Pancreas (tissue), 10 donors: Measurements from ENCODE around the gene CUL1. TPM values are rescaled to one million over a fixed set of nuclear protein-coding genes. Genes with fewer than 3 reads are reported as not detected.

Experiments used
- ATAC-seq, 4 donors: fragments of 200-7000 bp; cut with Tn5 transposase; one replicate each; pipeline versions ENCODE4 v1.8.0 to v1.9.1; 2020; ENCODE audit warnings: mild to moderate bottlenecking in 4 of 4, moderate library complexity in 4 of 4
- DNase-seq, 6 donors: peaks; one replicate each; pipeline ENCODE4 v3.0.0-alpha.2; 2020
- FAIRE-seq: peaks from 2 replicates; lab custom pipeline; 2012; peaks lifted over from hg19 to GRCh38; lab: Jason Lieb, UNC
- H3K27ac ChIP-seq, 4 donors: fragments of 200-600 bp; sonication (generic); 1 replicate in 3 of 4; 2 replicates in 1 of 4; pipeline versions ENCODE4 v1.5.0 to v1.8.0; 2020
- H3K27me3 ChIP-seq, 4 donors: fragments of 200-600 bp; one replicate each; pipeline ENCODE4 v1.8.0; 2021
- H3K36me3 ChIP-seq, 3 donors: fragments of 200-600 bp; sonication (generic) in 1 of 3; one replicate each; pipeline versions ENCODE4 v1.5.0 to v1.8.0; 2020 to 2021
- H3K4me1 ChIP-seq, 3 donors: fragments of 200-600 bp; one replicate each; pipeline ENCODE4 v1.8.0; 2021
- H3K4me3 ChIP-seq, 4 donors: fragments of 200-600 bp; sonication (generic) in 2 of 4; one replicate each; pipeline versions ENCODE4 v1.5.0 to v1.8.0; 2020 to 2021
- H3K9me3 ChIP-seq, 4 donors: fragments of 200-600 bp; one replicate each; pipeline ENCODE4 v1.8.0; 2021
- CTCF ChIP-seq, 4 donors: fragments of 200-600 bp; sonication (generic) in 3 of 4; IDR thresholded peaks; one replicate each; pipeline versions ENCODE4 v1.5.0 to v1.8.0; 2021; ENCODE audit warnings: antibody characterized with exemption in 4 of 4
- WGBS, 2 donors: extraction: QIAGEN DNeasy Blood & Tissue Kit; methylation state at CpG; one replicate each; pipeline ENCODE4 v1.1.7; 2013; 5-methylcytosine and 5-hydroxymethylcytosine counted together
- intact Hi-C, 3 donors: fragments of 100-400 bp; cut with DNase I; formaldehyde crosslinking; loops; one replicate each; pipeline versions ENCODE4 v1.11.1 to v1.14.2; 2022
- polyA plus RNA-seq, 2 donors: library from polyadenylated mRNA; stranded (reverse); fragments of 200-250 nt; gene quantifications; one replicate each; pipeline ENCODE4 v1.2.3, GENCODE V29; 2013
- total RNA-seq, 6 donors: library from RNA; stranded (reverse); fragmentation: NEBNext Ultra II Directional in 4 of 6; extraction: Animal tissue kit (Norgen Biotek cat#: 25700) in 4 of 6; gene quantifications; one replicate each; pipeline versions ENCODE4 v1.2.1 to v1.2.4, GENCODE V29; 2021 to 2023
- donor health status: healthy with polysubstance abuse.
- donor health status: DM: no; HTN: no; CAD: no; lungs with moderate emphysema.
- donor health status: DM: no; HTN: no; CAD: no.
- donor health status: control.
- donor health status: control.
- donor health status: Bipolar disorder and iron deficiency.
- donor health status: DM: yes; HTN: yes; CAD: no.
- donor health status: DM: no; HTN: no; CAD: no.
- donor health status: DM: no; HTN: no; CAD: no.
- donor health status: DM: yes; HTN: yes; CAD: no.

The CUL1 gene
- total and polyA plus RNA-seq, 8 donors, result 8.9 to 19.2 (median 12.9) TPM

- Histone ChIP-seq H3K27me3 (no peaks in the 10 kb centered on the region), H3K36me3 (no peaks in the 10 kb centered on the region), H3K27ac (peak overlapping the region; percentile 94 to 98 (median 96)), H3K9me3 (no peaks in the 10 kb centered on the region), H3K4me3 (peak overlapping the region; percentile 90 to 98 (median 96)), H3K4me1 (peaks cover 17 to 30% (median 20%) of the 10 kb centered on the region in 3 donors)
- DNase-seq (peak; percentile 37 to 83 (median 61)), ATAC-seq (peak; percentile 55 to 69 (median 68)), FAIRE-seq (no peak)
- intact Hi-C loops, result no loop called here
- WGBS, 2 donors, result 0% methylated on average over 77 to 107 of the region's 107 CpGs
- TF ChIP-seq CTCF (IDR thresholded peaks at IDR 0.05), result no peak
Measured at GRCh38 chr7:148699024-148699781, 500 bp downstream of the CUL1 start.

- Histone ChIP-seq H3K27me3 (no peaks in the 10 kb centered on the region), H3K4me3 (peak overlapping the region; percentile 90 to 98 (median 96)), H3K4me1 (peaks cover 17 to 33% (median 25%) of the 10 kb centered on the region in 3 donors), H3K9me3 (no peaks in the 10 kb centered on the region), H3K36me3 (no peaks in the 10 kb centered on the region), H3K27ac (peak overlapping the region; percentile 94 to 98 (median 96))
- 1 to 2% methylated on average over 36 of the region's 36 CpGs for WGBS, 2 donors
- intact Hi-C loops, result no loop called here
- FAIRE-seq (no peak), ATAC-seq (peak in 2 of 4 donors; percentile 2 to 53), DNase-seq (no peak)
- no peak for TF ChIP-seq CTCF (IDR thresholded peaks at IDR 0.05)
Measured at GRCh38 chr7:148699782-148700629, 1.3 kb downstream of the CUL1 start.

- DNase-seq (no peak), FAIRE-seq (no peak), ATAC-seq (no peak)
- H3K9me3 ChIP-seq, result no peaks in the 10 kb centered on the region
- H3K4me1 ChIP-seq, result peaks cover 17 to 33% (median 30%) of the 10 kb centered on the region in 3 donors
- intact Hi-C loops, result no loop called here
- H3K27me3 ChIP-seq, result no peaks in the 10 kb centered on the region
- no peak for TF ChIP-seq CTCF (IDR thresholded peaks at IDR 0.05)
- 12 to 18% methylated on average over 3 of the region's 3 CpGs for WGBS, 2 donors
- H3K36me3 ChIP-seq, result no peaks in the 10 kb centered on the region
- H3K27ac ChIP-seq, result no peak overlapping the region
- H3K4me3 ChIP-seq, result peak overlapping the region in 2 of 4 donors; percentile 95 to 98
Measured at GRCh38 chr7:148700661-148701064, 2.0 kb downstream of the CUL1 start.

GRCh38 chr7:148701414-148701813 lies 2.7 kb downstream of the CUL1 start:
- Histone ChIP-seq H3K4me3 (no peak overlapping the region), H3K36me3 (no peaks in the 10 kb centered on the region), H3K9me3 (no peaks in the 10 kb centered on the region), H3K4me1 (peaks cover 17 to 40% (median 30%) of the 10 kb centered on the region in 3 donors), H3K27ac (no peak overlapping the region), H3K27me3 (no peaks in the 10 kb centered on the region)
- no peak for TF ChIP-seq CTCF (IDR thresholded peaks at IDR 0.05)
- FAIRE-seq, result no peak
- ATAC-seq, result no peak
- DNase-seq, result no peak
- 38 to 83% methylated on average over 1 of the region's 1 CpG for WGBS, 2 donors
- intact Hi-C loops, result no loop called here
